Neural cell (in vitro differentiated cells): ENCODE results near the gene ZNF804A. TPM values are rescaled to one million over a fixed set of nuclear protein-coding genes. Genes with fewer than 3 reads are reported as not detected.
A peak's percentile ranks its signal among the peaks of the same experiment; 100 is the strongest.

ENCODE experiments used
- H2AFZ ChIP-seq: fragments of 200-600, 300-800 bp; sonication (generic), shearing (Covaris generic); 2 replicates; pipeline ENCODE4 v1.6.0; 2014; ENCODE audit warnings: low read depth, mild to moderate bottlenecking, antibody characterized with exemption, low read length, moderate library complexity
- H3F3A ChIP-seq: fragments of 200-600 bp; shearing (Covaris generic); 2 replicates; pipeline ENCODE4 v1.6.1; 2016; ENCODE audit warnings: mild to moderate bottlenecking, moderate library complexity, mixed read lengths, antibody characterized with exemption, low read length; ENCODE audit not compliant: insufficient read depth, poor library complexity, severe bottlenecking
- H3K27ac ChIP-seq: fragments of 200-600, 300-800 bp; sonication (generic), shearing (Covaris generic); 2 replicates; pipeline ENCODE4 v1.5.1; 2014; ENCODE audit warnings: mild to moderate bottlenecking, low read length, moderate library complexity
- H3K27me3 ChIP-seq: fragments of 300-800, 200-600 bp; sonication (generic), shearing (Covaris generic); 2 replicates; pipeline ENCODE4 v1.6.0; 2014; ENCODE audit warnings: mild to moderate bottlenecking, low read depth, low read length, moderate library complexity; ENCODE audit not compliant: insufficient read depth
- H3K36me3 ChIP-seq: fragments of 300-800, 200-600 bp; sonication (generic), shearing (Covaris generic); 2 replicates; pipeline ENCODE4 v1.5.1; 2014; ENCODE audit warnings: mild to moderate bottlenecking, antibody characterized with exemption, low read length, moderate library complexity; ENCODE audit not compliant: insufficient read depth
- H3K4me2 ChIP-seq: fragments of 300-800, 200-600 bp; sonication (generic), shearing (Covaris generic); 2 replicates; pipeline ENCODE4 v1.6.0; 2014; ENCODE audit warnings: mild to moderate bottlenecking, low read length
- H3K4me3 ChIP-seq: fragments of 300-800, 200-600 bp; sonication (generic), shearing (Covaris generic); 2 replicates; pipeline ENCODE4 v1.5.1; 2014; ENCODE audit warnings: mild to moderate bottlenecking, low read length, moderate library complexity
- H3K79me2 ChIP-seq: fragments of 200-600 bp; shearing (Covaris generic); replicated peaks from 2 replicates; pipeline ENCODE4 v1.6.0; 2014; ENCODE audit warnings: mild to moderate bottlenecking, low read length, moderate library complexity; ENCODE audit not compliant: insufficient read depth
- H3K9ac ChIP-seq: fragments of 300-800, 200-600 bp; sonication (generic), shearing (Covaris generic); 2 replicates; pipeline ENCODE4 v1.6.1; 2016; ENCODE audit warnings: mild to moderate bottlenecking, low read length, mixed read lengths
- H3K9me2 ChIP-seq: fragments of 200-600 bp; shearing (Covaris generic); 2 replicates; pipeline ENCODE4 v1.6.1; 2016; ENCODE audit warnings: mild to moderate bottlenecking, low read length, mixed read lengths; ENCODE audit not compliant: insufficient read depth
- H3K9me3 ChIP-seq: fragments of 200-600, 300-800 bp; sonication (generic), shearing (Covaris generic); 2 replicates; pipeline ENCODE4 v1.6.1; 2016; ENCODE audit warnings: mild to moderate bottlenecking, mixed run types, low read length, moderate library complexity, mixed read lengths
- H4K20me1 ChIP-seq: fragments of 200-600 bp; shearing (Covaris generic); 2 replicates; pipeline ENCODE4 v1.6.1; 2016; ENCODE audit warnings: mild to moderate bottlenecking, mixed run types; ENCODE audit not compliant: insufficient read depth
- CTCF ChIP-seq: fragments of 450-650 bp; IDR thresholded peaks from 2 replicates; pipeline ENCODE4 v1.5.1; 2014; ENCODE audit warnings: antibody characterized with exemption, mild to moderate bottlenecking, moderate library complexity; ENCODE audit not compliant: poor library complexity, severe bottlenecking
- EP300 ChIP-seq: fragments of 450-650 bp; conservative IDR thresholded peaks from 2 replicates; pipeline ENCODE4 v1.6.1; 2014; ENCODE audit warnings: antibody characterized with exemption, mild to moderate bottlenecking, moderate library complexity; ENCODE audit not compliant: poor library complexity, severe bottlenecking
- EZH2 ChIP-seq: fragments of 200-600, 300-800 bp; shearing (Covaris generic), sonication (generic); IDR thresholded peaks from 2 replicates; pipeline ENCODE4 v1.6.1; 2014; ENCODE audit warnings: antibody characterized with exemption, low read length, borderline replicate concordance, mild to moderate bottlenecking; ENCODE audit not compliant: insufficient read depth, poor library complexity, severe bottlenecking
- MXI1 ChIP-seq: fragments of 450-650 bp; conservative IDR thresholded peaks from 2 replicates; pipeline ENCODE4 v1.6.1; 2014; ENCODE audit warnings: antibody characterized with exemption, mild to moderate bottlenecking; ENCODE audit not compliant: poor library complexity, severe bottlenecking
- POLR2AphosphoS5 ChIP-seq: IDR thresholded peaks from 2 replicates; pipeline ENCODE4 v1.6.1; 2012
- RAD21 ChIP-seq: fragments of 450-650 bp; conservative IDR thresholded peaks from 2 replicates; pipeline ENCODE4 v1.6.1; 2014; ENCODE audit warnings: antibody characterized with exemption, mild to moderate bottlenecking, moderate library complexity
- REST ChIP-seq: IDR thresholded peaks from 2 replicates; pipeline ENCODE4 v1.6.1; 2012; ENCODE audit warnings: borderline replicate concordance
- SMC3 ChIP-seq: fragments of 450-650 bp; conservative IDR thresholded peaks from 2 replicates; pipeline ENCODE4 v1.6.1; 2014; ENCODE audit warnings: antibody characterized with exemption, mild to moderate bottlenecking, moderate library complexity; ENCODE audit not compliant: poor library complexity
- TAF1 ChIP-seq: IDR thresholded peaks from 2 replicates; pipeline ENCODE4 v1.6.1; 2012; ENCODE audit warnings: low read depth
- polyA plus RNA-seq: library from polyadenylated mRNA; depleted of rRNA; stranded (reverse); fragments of >200 nt; gene quantifications from 2 replicates; pipeline ENCODE4 v1.2.3, GENCODE V29; 2014

ZNF804A gene
- polyA plus RNA-seq, 1 donor from 2014 or later, result 2.7 TPM

GRCh38 chr2:184598002-184598315, 370 bp upstream of the ZNF804A start:
- H4K20me1 ChIP-seq, result no peaks in the 10 kb centered on the region
- peak overlapping the region; percentile 61 for H2AFZ ChIP-seq
- peak overlapping the region; percentile 74 for H3K4me3 ChIP-seq
- H3K27ac ChIP-seq, result peak overlapping the region; percentile 80
- no peaks in the 10 kb centered on the region for H3K36me3 ChIP-seq
- TF ChIP-seq RAD21 (no peak), REST (no peak), EP300 (no peak), POLR2AphosphoS5 (no peak), CTCF (no peak), MXI1 (no peak), SMC3 (no peak), TAF1 (no peak), EZH2 (no peak)
- no peaks in the 10 kb centered on the region for H3K9me3 ChIP-seq
- peaks cover 27% of the 10 kb centered on the region for H3K79me2 ChIP-seq
- H3K4me2 ChIP-seq, result peak overlapping the region; percentile 69
- H3K9ac ChIP-seq, result peak overlapping the region; percentile 74
- H3F3A ChIP-seq, result peaks cover 4% of the 10 kb centered on the region
- H3K27me3 ChIP-seq, result no peaks in the 10 kb centered on the region
- H3K9me2 ChIP-seq, result no peaks in the 10 kb centered on the region

- no peak for TF ChIP-seq EP300
- no peak for TF ChIP-seq POLR2AphosphoS5
- no peak for TF ChIP-seq TAF1
- no peak for TF ChIP-seq REST
- TF ChIP-seq MXI1, result no peak
- no peak for TF ChIP-seq SMC3
- no peak for TF ChIP-seq CTCF
- no peak for TF ChIP-seq RAD21
- TF ChIP-seq EZH2, result no peak
- Histone ChIP-seq H3K79me2 (peaks cover 35% of the 10 kb centered on the region), H3K9me3 (no peaks in the 10 kb centered on the region), H3F3A (peaks cover 4% of the 10 kb centered on the region), H3K4me2 (peak overlapping the region; percentile 46), H3K9ac (peak overlapping the region; percentile 74), H3K4me3 (peak overlapping the region; percentile 74), H3K36me3 (no peaks in the 10 kb centered on the region), H2AFZ (peak overlapping the region; percentile 29), H3K27me3 (no peaks in the 10 kb centered on the region), H3K27ac (peak overlapping the region; percentile 80), H3K9me2 (no peaks in the 10 kb centered on the region), H4K20me1 (no peaks in the 10 kb centered on the region)
Observed at GRCh38 chr2:184599054-184599871, 934 bp downstream of the ZNF804A start.
